Sigmoid colon (tissue), 4 donors: ENCODE data around the gene MYO18B.

Experiments used
- EP300 ChIP-seq, 4 donors: sonication (generic); formaldehyde crosslinking; IDR thresholded peaks; one replicate each; pipeline ENCODE4 v1.6.1; 2017; ENCODE audit warnings: antibody characterized with exemption in 4 of 4
- POLR2AphosphoS5 ChIP-seq, 4 donors: sonication (generic); formaldehyde crosslinking; IDR thresholded peaks; one replicate each; pipeline ENCODE4 v1.6.1; 2017; ENCODE audit warnings: antibody characterized with exemption in 4 of 4
- TF ChIP-seq, protein P1 (sequence below), 4 experiments: fragments of 450-650 bp in 3 of 4; fragments of 200-600 bp in 1 of 4; IDR thresholded peaks; one replicate each; pipeline ENCODE4 v1.5.1; 2016 to 2019; ENCODE audit warnings: antibody characterized with exemption in 4 of 4, mild to moderate bottlenecking in 3 of 4, moderate library complexity in 2 of 4

DNA sequence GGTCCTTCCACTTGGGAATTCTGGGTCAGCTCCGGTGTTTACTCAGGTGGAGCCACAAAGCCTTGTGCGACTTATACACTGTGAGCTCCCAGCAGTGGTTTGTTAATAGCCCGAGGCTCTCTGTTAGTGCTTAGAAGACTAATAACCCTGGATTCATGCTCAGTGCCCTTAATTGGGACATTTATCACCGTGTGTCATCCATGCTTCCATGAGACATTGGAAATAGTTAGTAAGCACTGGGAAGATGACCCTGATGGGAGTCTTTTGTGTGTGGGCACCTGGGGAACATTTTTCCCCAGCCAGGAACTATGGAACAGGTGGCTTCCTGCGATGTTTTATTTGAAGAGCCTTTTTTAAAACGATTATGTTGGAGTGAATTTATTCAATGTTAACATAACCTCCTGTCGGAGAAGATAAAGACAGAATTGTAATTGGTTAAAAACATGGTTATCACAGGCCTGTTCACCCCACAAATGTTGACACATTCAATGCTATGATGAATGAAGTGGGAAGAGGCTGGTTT is 188.9 kb downstream of the MYO18B start:
- TF ChIP-seq, protein P1, sequence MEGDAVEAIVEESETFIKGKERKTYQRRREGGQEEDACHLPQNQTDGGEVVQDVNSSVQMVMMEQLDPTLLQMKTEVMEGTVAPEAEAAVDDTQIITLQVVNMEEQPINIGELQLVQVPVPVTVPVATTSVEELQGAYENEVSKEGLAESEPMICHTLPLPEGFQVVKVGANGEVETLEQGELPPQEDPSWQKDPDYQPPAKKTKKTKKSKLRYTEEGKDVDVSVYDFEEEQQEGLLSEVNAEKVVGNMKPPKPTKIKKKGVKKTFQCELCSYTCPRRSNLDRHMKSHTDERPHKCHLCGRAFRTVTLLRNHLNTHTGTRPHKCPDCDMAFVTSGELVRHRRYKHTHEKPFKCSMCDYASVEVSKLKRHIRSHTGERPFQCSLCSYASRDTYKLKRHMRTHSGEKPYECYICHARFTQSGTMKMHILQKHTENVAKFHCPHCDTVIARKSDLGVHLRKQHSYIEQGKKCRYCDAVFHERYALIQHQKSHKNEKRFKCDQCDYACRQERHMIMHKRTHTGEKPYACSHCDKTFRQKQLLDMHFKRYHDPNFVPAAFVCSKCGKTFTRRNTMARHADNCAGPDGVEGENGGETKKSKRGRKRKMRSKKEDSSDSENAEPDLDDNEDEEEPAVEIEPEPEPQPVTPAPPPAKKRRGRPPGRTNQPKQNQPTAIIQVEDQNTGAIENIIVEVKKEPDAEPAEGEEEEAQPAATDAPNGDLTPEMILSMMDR (IDR thresholded peaks at IDR 0.05) = no peak
- TF ChIP-seq EP300 (IDR thresholded peaks at IDR 0.05) = no peak
- TF ChIP-seq POLR2AphosphoS5 (IDR thresholded peaks at IDR 0.05) = no peak
